Measurements from ENCODE around the gene WDR90. TPM values are rescaled to one million over a fixed set of nuclear protein-coding genes. Genes with fewer than 3 reads are reported as not detected.
A peak's percentile ranks its signal among the peaks of the same experiment; 100 is the strongest.

The WDR90 gene
- total and polyA plus RNA-seq, 2 of the 13 experiments (the other 11 are each of a cell fraction or from before 2014, with no cell fraction given): 14.9 to 28.9 TPM

DNA sequence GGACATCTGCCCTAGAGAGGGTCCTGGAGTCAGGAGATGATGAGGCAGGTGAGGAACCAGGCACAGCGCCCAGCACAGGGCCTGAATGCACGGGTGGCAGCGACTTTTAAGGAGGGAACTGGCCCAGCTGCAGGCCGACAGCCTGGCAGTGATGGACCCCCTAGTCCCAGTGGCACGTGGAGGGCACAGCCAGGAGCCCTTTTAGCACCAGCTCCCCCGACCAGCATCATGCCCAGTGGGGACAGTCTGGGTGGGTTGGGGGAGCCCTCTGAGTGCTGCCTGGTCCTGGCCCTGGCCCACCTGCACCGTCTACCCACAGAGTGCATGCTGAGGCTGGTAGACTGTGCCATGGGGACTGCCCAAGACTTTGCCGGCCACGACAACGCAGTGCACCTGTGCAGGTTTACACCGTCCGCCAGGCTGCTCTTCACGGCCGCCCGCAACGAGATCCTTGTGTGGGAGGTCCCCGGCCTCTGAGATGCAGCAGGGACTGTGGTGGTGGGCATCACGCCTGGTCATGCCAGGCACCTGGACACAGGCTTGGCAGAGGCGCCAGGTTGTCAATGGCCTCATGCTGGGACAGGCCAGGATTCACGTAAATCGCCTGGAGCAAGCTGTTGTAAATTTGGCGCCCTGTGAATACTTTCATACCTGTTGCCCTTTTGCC lies 18.1 kb downstream of the WDR90 start (continued):
- no peak for TF ChIP-seq MNT (IDR thresholded peaks at IDR 0.05)
- TF ChIP-seq ZSCAN20 (CRISPR knock-in tag; IDR thresholded peaks at IDR 0.05; ENCODE audit: borderline replicate concordance): no peak
- TF ChIP-seq THYN1 (CRISPR knock-in tag; IDR thresholded peaks at IDR 0.05; ENCODE audit: borderline replicate concordance, low read depth): no peak
- TF ChIP-seq FOXK1 (CRISPR knock-in tag; IDR thresholded peaks at IDR 0.05; ENCODE audit: borderline replicate concordance, low read depth): no peak
- no peak for TF ChIP-seq XRCC5 (optimal IDR thresholded peaks at IDR 0.05; ENCODE audit: low read length)
- TF ChIP-seq SRSF1 (optimal IDR thresholded peaks at IDR 0.05; ENCODE audit: low read depth, low read length): no peak
- TF ChIP-seq CREB1 (IDR thresholded peaks at IDR 0.05): no peak
- TF ChIP-seq CREB1 (CRISPR knock-in tag; IDR thresholded peaks at IDR 0.05): no peak
- TF ChIP-seq, protein P1, sequence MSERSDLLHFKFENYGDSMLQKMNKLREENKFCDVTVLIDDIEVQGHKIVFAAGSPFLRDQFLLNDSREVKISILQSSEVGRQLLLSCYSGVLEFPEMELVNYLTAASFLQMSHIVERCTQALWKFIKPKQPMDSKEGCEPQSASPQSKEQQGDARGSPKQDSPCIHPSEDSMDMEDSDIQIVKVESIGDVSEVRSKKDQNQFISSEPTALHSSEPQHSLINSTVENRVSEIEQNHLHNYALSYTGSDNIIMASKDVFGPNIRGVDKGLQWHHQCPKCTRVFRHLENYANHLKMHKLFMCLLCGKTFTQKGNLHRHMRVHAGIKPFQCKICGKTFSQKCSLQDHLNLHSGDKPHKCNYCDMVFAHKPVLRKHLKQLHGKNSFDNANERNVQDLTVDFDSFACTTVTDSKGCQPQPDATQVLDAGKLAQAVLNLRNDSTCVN (CRISPR knock-in tag; IDR thresholded peaks at IDR 0.05; ENCODE audit: borderline replicate concordance): no peak
- TF ChIP-seq SRF (IDR thresholded peaks at IDR 0.05; ENCODE audit: low read depth, low read length): no peak
- no peak for TF ChIP-seq NFE2L2 (IDR thresholded peaks at IDR 0.05; ENCODE audit: low read length)
- TF ChIP-seq, protein P2, sequence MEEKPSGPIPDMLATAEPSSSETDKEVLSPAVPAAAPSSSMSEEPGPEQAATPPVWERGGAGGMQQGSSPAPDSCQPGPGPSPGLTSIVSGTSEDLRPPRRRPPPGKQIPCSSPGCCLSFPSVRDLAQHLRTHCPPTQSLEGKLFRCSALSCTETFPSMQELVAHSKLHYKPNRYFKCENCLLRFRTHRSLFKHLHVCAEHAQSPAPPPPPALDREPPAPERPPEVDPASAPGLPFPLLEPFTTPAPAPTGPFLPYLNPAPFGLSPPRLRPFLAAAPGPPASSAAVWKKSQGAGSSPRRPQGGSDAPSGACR (CRISPR knock-in tag; IDR thresholded peaks at IDR 0.05): no peak
- TF ChIP-seq ZHX2 (IDR thresholded peaks at IDR 0.05; ENCODE audit: low read depth): no peak
- no peak for TF ChIP-seq ZHX2 (CRISPR knock-in tag; IDR thresholded peaks at IDR 0.05; ENCODE audit: borderline replicate concordance)
- TF ChIP-seq, protein P3, sequence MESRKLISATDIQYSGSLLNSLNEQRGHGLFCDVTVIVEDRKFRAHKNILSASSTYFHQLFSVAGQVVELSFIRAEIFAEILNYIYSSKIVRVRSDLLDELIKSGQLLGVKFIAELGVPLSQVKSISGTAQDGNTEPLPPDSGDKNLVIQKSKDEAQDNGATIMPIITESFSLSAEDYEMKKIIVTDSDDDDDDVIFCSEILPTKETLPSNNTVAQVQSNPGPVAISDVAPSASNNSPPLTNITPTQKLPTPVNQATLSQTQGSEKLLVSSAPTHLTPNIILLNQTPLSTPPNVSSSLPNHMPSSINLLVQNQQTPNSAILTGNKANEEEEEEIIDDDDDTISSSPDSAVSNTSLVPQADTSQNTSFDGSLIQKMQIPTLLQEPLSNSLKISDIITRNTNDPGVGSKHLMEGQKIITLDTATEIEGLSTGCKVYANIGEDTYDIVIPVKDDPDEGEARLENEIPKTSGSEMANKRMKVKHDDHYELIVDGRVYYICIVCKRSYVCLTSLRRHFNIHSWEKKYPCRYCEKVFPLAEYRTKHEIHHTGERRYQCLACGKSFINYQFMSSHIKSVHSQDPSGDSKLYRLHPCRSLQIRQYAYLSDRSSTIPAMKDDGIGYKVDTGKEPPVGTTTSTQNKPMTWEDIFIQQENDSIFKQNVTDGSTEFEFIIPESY (CRISPR knock-in tag; IDR thresholded peaks at IDR 0.05): peak; percentile 11; the same call in 1 of the 2 replicates
- no peak for TF ChIP-seq CENPX (CRISPR knock-in tag; IDR thresholded peaks at IDR 0.05)
- TF ChIP-seq NFE2 (CRISPR knock-in tag; IDR thresholded peaks at IDR 0.05): no peak
